ENCODE measurements around the gene CCDC192. TPM values are rescaled to one million over a fixed set of nuclear protein-coding genes. Genes with fewer than 3 reads are reported as not detected.
"Not testable (repeated sequence)": the region's sequence is repeated elsewhere in the genome, so short reads cannot be mapped to it uniquely, and the experiment has no call there.

CCDC192 gene
- total RNA-seq, 2 experiments from 2014 or later: not detected

DNA sequence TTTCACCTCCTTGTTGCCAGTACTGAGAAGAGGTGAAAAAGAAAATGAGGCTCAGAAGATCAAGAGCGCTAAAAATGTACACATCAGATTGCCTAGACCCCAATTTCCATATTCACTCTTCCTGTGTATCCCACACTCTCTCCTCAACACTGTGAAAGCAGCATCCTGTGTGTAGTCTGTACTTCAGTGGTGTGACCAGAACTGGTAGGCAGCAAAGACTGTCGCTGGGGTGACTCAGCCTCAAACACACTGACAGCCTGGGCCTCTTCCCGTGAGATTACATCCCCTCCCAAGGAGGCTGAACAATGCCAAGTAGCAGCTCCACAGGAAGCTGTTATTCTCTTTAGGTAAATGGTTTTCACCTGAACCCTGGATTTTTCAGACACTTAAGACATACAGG lies 135.5 kb downstream of the CCDC192 start:
- POLR2A ChIA-PET: no interaction called here
- CTCF ChIA-PET: no interaction called here

DNA sequence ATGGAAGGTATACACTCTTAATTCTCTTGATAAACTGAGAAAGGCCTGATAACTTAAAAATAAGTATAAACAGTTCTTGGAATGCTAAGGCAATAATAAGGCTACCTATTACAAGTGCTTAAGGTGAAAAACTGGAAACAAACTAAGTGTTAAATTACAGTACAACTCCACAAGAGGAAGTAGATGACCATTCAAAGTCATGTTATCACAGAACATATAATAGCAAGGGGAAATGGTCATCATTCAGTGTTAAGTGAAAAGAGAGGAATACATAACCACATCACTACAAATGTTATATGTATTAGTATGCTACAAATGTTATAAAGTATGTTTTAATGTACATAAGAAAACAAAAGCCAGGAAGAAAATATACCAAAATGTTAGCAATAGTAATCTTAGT lies 135.9 kb downstream of the CCDC192 start:
- CTCF ChIA-PET: no interaction called here
- POLR2A ChIA-PET: no interaction called here

DNA sequence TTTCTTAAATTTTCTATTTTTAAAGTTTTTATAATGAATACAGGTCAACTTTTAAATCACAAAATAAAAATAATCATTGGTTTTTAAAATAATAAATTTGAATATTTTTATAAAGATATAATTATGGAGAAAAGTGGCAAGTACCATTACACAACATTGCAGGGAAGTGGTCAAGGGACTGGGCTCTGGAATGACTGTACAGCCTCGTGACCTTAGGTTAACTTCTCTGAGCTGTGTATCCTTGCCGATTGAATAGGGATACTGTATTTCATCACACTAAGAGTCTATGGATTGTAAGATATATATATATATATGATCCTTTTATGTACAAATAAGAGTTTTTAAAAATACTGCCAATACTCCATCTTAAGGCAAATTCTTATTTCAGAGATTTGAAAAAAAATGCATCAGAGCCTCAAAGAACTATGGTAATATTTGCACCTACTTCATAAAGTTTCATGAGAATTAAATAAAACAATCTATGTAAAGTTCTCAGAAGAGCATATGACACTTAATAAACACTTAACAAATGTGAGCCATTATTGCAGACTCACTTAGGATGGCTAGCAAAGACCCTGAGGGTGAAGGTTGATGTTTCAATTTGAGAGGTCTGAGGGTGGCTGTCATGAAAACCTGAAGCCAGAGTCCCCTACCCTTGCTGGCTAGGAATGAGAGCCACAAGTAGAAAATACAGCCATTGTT lies 136.5 kb downstream of the CCDC192 start:
- POLR2A ChIA-PET: no interaction called here
- CTCF ChIA-PET: no interaction called here

- POLR2A ChIA-PET: no interaction called here
These were observed 137.0 kb downstream of the CCDC192 start for GRCh38 chr5:127840198-127840524.

DNA sequence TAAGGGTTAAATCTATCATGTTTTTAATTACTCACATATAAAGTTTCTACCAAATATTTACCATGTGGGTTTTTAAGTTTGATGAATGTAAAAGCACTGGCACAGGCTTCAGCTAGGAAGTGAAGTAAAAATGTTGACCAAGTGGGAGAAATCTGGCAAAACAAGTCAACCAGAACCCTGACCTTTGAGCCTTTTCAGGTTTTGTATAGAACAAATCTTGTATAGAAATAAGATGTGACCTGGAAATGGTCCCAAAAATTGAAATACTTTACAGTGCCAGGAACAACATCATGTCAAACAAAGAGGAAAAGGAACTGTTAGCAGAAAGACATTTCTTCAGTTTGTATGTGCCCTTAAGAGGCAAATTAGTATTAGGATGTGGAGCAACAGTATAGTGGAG lies 137.6 kb downstream of the CCDC192 start:
- POLR2A ChIA-PET: no interaction called here
- CTCF ChIA-PET: no interaction called here

More at GRCh38 chr5:127840198-127840524, 137.0 kb downstream of the CCDC192 start:
- CTCF ChIA-PET: no interaction called here

GRCh38 chr5:127844581-127845021 lies 141.4 kb downstream of the CCDC192 start:
- POLR2A ChIA-PET: no interaction called here
- CTCF ChIA-PET: no interaction called here

DNA sequence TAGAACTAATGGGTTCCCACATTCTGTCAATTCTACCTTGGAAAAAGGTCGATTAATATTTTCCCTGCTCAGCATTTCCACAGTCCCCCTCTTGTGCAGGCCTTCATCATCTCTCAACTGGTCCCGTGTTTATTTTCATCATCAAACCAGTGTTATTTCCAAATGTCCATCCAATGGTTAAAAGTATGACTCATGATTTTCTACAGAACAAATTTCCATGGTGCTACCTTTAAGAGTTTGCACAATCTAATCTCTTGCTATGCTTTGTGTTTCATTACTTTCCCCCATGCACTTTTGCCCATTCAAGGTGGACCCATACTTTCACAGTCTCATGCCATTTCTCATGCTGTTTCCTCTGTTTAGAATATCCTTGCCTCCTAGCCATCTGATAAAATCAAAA lies 143.7 kb downstream of the CCDC192 start:
- POLR2A ChIA-PET: no interaction called here
- CTCF ChIA-PET: no interaction called here

DNA sequence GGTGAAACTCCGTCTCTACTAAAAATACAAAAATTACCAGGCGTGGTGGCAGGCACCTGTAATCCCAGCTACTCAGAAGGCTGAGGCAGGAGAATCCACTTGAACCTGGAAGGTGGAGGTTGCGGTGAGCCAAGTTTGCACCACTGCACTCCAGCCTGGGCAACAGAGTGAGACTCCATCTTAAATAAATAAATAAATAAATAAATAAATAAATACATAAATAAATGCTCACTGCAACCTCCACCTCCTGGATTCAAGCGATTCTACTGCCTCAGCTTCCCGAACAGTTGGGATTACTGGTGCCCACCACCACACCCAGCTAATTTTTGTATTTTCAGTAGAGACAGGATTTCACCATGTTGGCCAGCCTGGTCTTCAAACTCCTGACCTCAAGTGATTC lies 144.4 kb downstream of the CCDC192 start:
- CTCF ChIA-PET, POLR2A ChIA-PET: not testable (repeated sequence)

DNA sequence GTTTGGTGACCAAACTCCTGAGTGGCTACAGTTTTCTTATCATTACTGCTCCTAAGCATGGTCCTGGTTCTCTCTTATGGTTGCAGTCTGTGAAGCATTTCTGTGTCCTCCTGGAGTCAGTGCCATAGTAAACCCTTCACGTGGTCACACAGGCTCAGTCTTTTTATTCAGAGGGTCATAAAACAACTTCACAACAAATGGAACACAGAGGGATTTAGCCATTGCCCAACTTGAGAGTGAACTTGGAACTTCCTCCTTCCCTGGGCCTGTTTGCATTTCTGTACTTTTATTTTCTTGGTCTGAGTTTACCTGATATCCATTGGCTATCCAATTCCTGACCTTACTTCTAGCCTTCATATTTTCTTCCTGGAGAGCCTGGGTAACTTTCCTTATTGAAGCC lies 144.9 kb downstream of the CCDC192 start:
- ChIA-PET CTCF (no interaction called here), POLR2A (no interaction called here)

GRCh38 chr5:127849408-127849807 lies 146.2 kb downstream of the CCDC192 start:
- ChIA-PET CTCF (no interaction called here), POLR2A (no interaction called here)

DNA sequence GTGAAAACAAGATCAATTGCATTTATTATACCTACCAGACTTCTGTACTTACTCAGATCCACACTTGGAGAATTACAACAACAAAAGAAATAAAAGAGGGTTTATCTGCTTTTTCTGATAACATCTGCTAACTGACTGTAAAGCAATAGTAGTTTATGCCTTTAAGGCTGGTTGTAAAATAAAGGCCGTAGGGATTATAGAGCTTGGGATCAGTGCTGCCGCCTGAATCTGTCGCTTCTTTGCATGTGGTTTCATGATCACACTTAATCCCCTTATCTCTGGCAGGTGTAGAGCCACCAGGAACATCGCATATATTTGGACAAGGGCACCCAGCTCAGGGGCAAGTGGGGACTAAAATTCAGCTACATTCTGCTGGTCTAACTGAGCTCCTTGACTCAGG lies 146.7 kb downstream of the CCDC192 start:
- ChIA-PET POLR2A (no interaction called here), CTCF (interaction anchor here (0.5 kb wide), 1 partner anchor 18 kb away, joined by 3 read pairs; no protein-coding TSS in a partner anchor)

DNA sequence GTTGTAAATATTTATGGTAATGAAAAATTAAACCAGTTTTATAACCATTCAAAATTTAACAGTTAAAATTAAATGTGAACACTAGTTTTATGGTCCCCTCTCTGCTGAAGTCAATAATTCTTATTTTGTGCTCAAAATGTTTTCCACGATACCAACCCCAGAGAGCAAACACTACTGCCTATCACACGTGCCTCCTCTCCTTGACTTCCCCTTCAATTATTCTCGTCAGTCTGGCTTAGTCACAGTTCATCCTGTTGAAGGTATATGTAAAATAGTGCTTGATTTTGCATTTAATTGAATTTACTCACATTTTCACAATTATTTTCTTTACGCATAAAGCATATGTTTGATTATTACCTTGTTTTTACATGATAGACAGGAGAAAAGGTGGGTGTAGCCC lies 148.8 kb downstream of the CCDC192 start:
- POLR2A ChIA-PET: no interaction called here
- CTCF ChIA-PET: no interaction called here

- ChIA-PET POLR2A (no interaction called here), CTCF (no interaction called here)
These were observed 151.3 kb downstream of the CCDC192 start for GRCh38 chr5:127854520-127854919.

DNA sequence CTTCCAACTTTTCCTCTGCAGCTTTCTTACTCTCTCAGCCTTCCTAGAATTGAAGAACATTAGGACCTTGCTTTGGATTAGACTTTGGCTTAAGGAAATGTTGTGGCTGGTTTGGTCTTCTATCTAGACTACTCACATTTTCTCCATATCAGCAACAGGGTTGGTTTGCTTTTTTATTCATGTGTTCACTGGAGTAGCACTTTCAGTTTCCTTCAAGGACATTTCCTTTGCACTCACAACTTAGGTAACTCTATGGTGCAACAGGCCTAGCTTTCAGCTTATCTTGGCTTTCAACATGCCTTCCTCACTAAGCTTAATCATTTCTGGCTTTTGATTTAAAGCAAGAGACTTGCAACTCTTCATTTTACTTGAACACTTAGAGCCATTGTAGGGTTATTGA lies 153.1 kb downstream of the CCDC192 start:
- POLR2A ChIA-PET: no interaction called here
- CTCF ChIA-PET: interaction anchor here (0.5 kb wide), 1 partner anchor 1231 kb away, joined by 3 read pairs; no protein-coding TSS in a partner anchor

- ChIA-PET CTCF (no interaction called here), POLR2A (no interaction called here)
These were observed 155.1 kb downstream of the CCDC192 start for GRCh38 chr5:127858116-127858784.

DNA sequence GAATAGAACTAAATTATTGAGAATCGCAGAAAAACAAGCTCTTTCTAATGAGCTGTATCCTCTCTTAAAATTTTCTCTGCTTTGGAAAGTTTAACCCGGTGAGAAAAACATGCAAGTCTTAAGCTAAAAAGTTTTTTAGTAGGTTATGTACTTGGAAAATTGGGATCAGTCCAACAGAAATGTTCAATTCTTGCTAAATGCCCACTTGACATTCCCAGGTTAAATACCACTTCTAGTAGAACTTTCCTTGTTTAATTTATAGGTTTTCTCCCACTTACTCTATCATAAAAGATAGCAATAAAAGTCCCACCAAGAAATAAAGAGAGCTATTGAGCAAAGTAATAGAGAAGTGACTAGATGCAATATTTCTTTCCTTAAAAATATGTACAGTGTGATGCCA lies 157.1 kb downstream of the CCDC192 start:
- CTCF ChIA-PET: no interaction called here
- POLR2A ChIA-PET: no interaction called here

GRCh38 chr5:127863161-127863560 lies 160.0 kb downstream of the CCDC192 start:
- POLR2A ChIA-PET: no interaction called here
- CTCF ChIA-PET: no interaction called here

DNA sequence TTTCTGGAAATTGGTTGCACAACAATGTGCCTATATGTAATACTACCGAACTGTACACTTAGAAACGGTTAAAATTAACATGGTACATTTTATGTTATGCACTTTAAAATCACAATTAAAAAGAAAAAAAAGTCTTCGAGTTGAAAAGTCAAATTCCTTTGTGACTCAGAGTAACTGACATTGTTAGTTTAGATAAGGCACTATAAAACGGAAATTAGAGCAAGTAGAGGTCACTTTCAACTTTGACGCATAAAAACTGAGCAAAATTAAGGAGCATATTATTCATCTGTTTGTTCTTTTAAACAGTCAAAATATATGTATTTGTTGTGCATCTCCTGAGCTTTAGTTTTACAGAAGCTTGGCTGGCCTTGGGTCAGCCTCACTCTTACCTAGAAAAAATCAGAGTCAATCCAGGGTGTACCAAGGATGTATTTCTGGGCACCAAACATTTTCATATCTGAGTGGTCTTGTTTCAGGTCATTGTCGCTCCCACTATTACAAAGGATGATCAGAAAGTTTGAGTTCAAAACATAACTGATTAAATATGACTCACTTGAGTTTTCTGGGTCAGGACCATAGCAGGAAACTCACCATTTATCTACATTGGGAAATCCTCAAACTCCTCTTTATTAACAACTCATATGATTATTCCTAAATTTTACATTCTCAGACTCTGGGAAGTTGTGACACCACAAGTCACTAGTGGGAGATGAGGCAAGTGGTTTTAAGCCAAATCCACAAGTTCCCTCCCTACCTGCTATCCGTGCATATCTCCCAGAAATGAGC lies 160.6 kb downstream of the CCDC192 start:
- ChIA-PET CTCF (no interaction called here), POLR2A (no interaction called here)

- ChIA-PET CTCF (no interaction called here), POLR2A (no interaction called here)
These were observed 161.3 kb downstream of the CCDC192 start for GRCh38 chr5:127864511-127864910.

- POLR2A ChIA-PET: no interaction called here
- CTCF ChIA-PET: interaction anchor here (0.6 kb wide), 1 partner anchor 986 kb away, joined by 3 read pairs; no protein-coding TSS in a partner anchor
These were observed 162.1 kb downstream of the CCDC192 start for GRCh38 chr5:127865273-127865672.

Data from activated CD8-positive, alpha-beta memory T cell treated with anti-CD3 and anti-CD28 coated beads for 36 hours (primary cell).